Measurements from ENCODE around the gene KIAA1755.

Gene KIAA1755

DNA sequence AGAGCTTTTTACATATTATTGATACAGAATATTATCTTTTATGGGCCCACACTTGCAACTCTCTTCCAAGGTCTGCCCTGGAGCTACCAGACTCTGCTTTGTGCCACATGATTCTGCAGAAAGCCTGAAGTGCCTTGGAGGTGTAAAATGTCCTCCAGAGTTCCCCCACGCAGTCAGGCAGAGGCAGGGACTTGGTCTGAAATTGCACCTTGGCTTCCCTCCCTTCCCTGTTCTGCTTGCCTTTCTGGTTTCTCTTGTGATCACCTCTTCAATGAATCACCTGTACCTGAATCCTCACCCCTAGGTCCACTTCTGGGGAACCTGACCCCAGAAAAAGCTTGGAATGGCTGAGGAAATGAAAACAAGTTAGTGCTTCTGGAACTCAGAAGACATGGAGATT is 52.4 kb downstream of the KIAA1755 start:
- TF ChIP-seq, protein P1, sequence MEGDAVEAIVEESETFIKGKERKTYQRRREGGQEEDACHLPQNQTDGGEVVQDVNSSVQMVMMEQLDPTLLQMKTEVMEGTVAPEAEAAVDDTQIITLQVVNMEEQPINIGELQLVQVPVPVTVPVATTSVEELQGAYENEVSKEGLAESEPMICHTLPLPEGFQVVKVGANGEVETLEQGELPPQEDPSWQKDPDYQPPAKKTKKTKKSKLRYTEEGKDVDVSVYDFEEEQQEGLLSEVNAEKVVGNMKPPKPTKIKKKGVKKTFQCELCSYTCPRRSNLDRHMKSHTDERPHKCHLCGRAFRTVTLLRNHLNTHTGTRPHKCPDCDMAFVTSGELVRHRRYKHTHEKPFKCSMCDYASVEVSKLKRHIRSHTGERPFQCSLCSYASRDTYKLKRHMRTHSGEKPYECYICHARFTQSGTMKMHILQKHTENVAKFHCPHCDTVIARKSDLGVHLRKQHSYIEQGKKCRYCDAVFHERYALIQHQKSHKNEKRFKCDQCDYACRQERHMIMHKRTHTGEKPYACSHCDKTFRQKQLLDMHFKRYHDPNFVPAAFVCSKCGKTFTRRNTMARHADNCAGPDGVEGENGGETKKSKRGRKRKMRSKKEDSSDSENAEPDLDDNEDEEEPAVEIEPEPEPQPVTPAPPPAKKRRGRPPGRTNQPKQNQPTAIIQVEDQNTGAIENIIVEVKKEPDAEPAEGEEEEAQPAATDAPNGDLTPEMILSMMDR (IDR thresholded peaks at IDR 0.05) = no peak
- no peaks in the 10 kb centered on the region for H3K36me3 ChIP-seq
- H3K27ac ChIP-seq = no peak overlapping the region
- peaks cover 13 to 14% of the 10 kb centered on the region in 2 experiments for H3K4me1 ChIP-seq (ENCODE audit: control insufficient read depth in 1 of 2, insufficient read depth in 1 of 2, low read depth in 1 of 2, low read length in 1 of 2)
- H3K4me3 ChIP-seq (ENCODE audit: low read depth in 1 of 2, low read length in 1 of 2) = no peak overlapping the region
- no peaks in the 10 kb centered on the region for H3K9me3 ChIP-seq
- H3K27me3 ChIP-seq = peaks cover 5% of the 10 kb centered on the region

DNA sequence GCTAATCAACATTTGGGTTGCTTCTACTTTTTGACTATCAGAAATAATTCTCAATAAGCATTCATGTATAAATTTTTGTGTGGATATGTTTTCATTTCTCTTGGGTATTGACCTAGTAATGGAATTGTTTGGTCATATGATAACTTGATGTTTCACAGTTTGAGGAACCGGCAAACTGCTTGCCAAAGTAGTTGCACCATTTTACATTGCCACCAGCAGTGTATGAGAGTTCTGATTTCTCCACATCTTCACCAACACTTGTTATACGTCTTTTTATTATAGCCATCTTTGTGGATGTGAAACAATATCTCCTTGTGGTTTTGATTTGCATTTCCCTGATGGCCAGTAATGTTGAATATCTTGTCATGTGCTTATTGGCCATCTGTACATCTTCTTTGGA is 52.9 kb downstream of the KIAA1755 start:
- H3K4me3 ChIP-seq (ENCODE audit: low read depth in 1 of 2, low read length in 1 of 2) = no peak overlapping the region
- H3K36me3 ChIP-seq = no peaks in the 10 kb centered on the region
- TF ChIP-seq, protein P1 (IDR thresholded peaks at IDR 0.05) = no peak
- H3K9me3 ChIP-seq = no peaks in the 10 kb centered on the region
- H3K4me1 ChIP-seq (ENCODE audit: control insufficient read depth in 1 of 2, insufficient read depth in 1 of 2, low read depth in 1 of 2, low read length in 1 of 2) = peaks cover 13 to 14% of the 10 kb centered on the region in 2 experiments
- no peak overlapping the region for H3K27ac ChIP-seq
- H3K27me3 ChIP-seq = peaks cover 2% of the 10 kb centered on the region

DNA sequence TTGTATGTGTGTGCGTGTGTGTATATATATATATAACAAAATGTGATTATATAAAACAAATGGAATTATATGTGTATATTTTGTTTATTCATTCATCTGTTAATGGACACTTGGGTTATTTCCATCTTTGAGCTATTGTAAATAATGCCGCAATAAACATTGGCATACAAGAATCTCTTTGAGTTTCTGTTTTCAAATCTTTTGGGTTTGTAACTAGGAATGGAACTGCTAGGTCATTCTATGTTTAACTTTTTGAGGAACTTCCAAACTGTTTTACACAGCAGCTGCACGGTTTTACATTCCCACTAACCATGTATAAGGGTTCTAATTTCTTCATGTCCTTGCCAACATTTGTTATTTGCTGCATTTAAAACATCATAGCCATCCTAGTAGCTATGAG is 55.5 kb downstream of the KIAA1755 start:
- TF ChIP-seq, protein P1 (IDR thresholded peaks at IDR 0.05) = no peak
- H3K4me3 ChIP-seq (ENCODE audit: low read depth in 1 of 2, low read length in 1 of 2) = no peak overlapping the region
- no peaks in the 10 kb centered on the region for H3K36me3 ChIP-seq
- no peak overlapping the region for H3K27ac ChIP-seq
- H3K4me1 ChIP-seq (ENCODE audit: control insufficient read depth in 1 of 2, insufficient read depth in 1 of 2, low read depth in 1 of 2, low read length in 1 of 2) = no peaks in the 10 kb centered on the region
- H3K27me3 ChIP-seq = no peaks in the 10 kb centered on the region
- no peaks in the 10 kb centered on the region for H3K9me3 ChIP-seq

DNA sequence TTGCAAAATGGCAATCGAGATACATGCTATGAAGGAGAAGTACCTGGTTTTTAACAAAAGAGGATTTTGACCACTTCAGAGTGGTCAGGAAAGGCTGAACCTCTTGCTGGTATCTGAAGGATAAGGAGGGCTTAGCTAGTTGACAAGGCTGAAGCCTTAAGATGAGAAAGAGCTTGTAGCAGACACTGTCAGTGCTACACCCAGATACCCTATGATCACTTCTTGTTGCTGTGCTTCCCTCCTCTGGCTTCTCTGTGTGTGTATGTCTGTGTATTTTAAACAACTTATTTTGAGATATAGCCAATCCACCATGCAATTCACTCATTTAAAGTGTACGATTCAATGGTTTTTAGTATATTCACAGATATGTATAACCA is 56.6 kb downstream of the KIAA1755 start:
- H3K36me3 ChIP-seq = no peaks in the 10 kb centered on the region
- TF ChIP-seq, protein P1 (IDR thresholded peaks at IDR 0.05) = no peak
- H3K27me3 ChIP-seq = no peaks in the 10 kb centered on the region

DNA sequence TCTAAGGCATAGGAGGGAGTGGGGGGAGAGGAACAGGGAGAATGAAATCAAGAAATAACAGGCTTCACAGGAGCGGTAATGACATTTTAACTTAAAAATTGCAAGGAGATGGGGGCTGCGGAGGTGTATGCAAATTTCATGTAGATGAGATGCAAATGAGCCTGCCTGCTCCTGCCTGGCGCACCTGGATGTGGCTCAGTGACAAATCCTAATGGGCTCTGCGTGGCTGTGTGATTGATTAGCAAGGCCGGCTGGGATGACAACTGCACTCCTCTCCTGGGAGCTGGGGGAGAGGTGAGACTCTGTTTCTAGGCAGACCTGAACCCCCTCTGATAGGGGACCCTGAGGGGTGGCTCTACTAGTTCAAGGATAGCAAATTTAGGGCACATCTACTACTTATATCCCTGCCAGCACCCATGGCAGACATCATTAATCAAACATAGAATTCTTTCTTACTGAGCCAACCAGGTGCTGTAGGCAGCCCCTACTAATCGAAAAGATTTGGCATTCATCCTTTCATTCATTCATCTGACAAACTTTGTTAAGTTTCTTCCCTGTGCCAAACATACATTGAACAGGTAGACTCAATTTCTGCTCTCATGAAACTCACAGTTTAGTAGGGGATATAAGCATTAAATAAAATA is 57.1 kb downstream of the KIAA1755 start:
- Histone ChIP-seq H3K9me3 (no peaks in the 10 kb centered on the region), H3K36me3 (no peaks in the 10 kb centered on the region), H3K4me1 (ENCODE audit: control insufficient read depth in 1 of 2, insufficient read depth in 1 of 2, low read depth in 1 of 2, low read length in 1 of 2) (peaks cover 5 to 8% of the 10 kb centered on the region in 2 experiments), H3K27ac (no peak overlapping the region), H3K27me3 (no peaks in the 10 kb centered on the region), H3K4me3 (ENCODE audit: low read depth in 1 of 2, low read length in 1 of 2) (no peak overlapping the region)
- TF ChIP-seq, protein P1 (IDR thresholded peaks at IDR 0.05) = no peak

More for the DNA sequence above, 56.6 kb downstream of the KIAA1755 start:
- Histone ChIP-seq H3K4me3 (ENCODE audit: low read depth in 1 of 2, low read length in 1 of 2) (no peak overlapping the region), H3K9me3 (no peaks in the 10 kb centered on the region), H3K27ac (no peak overlapping the region), H3K4me1 (ENCODE audit: control insufficient read depth in 1 of 2, insufficient read depth in 1 of 2, low read depth in 1 of 2, low read length in 1 of 2) (peaks cover 0 to 3% of the 10 kb centered on the region in 2 experiments)
